ENCODE results near the gene GAGE12F. TPM values are rescaled to one million over a fixed set of nuclear protein-coding genes. Genes with fewer than 3 reads are reported as not detected.

Gene GAGE12F
- total RNA-seq, 4 donors from 2014 or later, result not detected

DNA sequence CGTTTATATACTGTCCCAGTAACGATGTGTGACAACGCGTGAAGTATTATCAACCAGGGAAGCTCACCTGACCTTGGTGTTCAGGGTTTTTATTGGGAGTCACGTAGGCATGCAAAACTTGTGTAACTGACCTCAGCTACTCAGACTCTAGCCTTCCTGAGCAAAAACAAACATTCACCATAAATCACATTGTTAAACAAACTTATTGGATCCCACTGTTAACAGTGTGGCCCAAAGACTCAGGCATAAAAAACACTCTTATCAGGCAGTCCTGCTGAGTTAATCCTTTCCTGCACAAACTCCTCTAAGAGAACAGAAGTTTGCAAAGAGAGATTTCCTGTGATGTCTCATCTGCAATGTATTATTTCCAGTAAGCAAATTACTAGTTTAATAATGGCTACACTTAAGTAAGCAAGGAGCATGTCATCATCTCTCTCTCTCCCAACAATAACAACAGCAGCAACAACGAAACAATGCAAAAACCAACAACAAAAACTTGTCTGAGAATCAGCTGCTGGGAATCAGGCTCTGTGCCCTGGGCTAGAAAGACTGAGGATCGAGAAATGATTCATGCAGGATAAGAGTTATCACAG lies 50.2 kb downstream of the GAGE12F start:
- intact Hi-C loops (cut with DNase I), result no loop called here
- WGBS, 2 donors, result 42 to 63% methylated on average over 7 of the region's 7 CpGs

More for the DNA sequence above, 50.2 kb downstream of the GAGE12F start:
- H3K27me3 ChIP-seq, result no peaks in the 10 kb centered on the region
- no peaks in the 10 kb centered on the region for H3K9me3 ChIP-seq
- H3K4me3 ChIP-seq (replicated peaks in 1 of 3), result no peak overlapping the region
- H3K27ac ChIP-seq, result no peak overlapping the region
- no peaks in the 10 kb centered on the region for H3K36me3 ChIP-seq
- no peak for DNase-seq
- no peaks in the 10 kb centered on the region for H3K4me1 ChIP-seq
- no peak for TF ChIP-seq POLR2A (IDR thresholded peaks at IDR 0.05)
- TF ChIP-seq, protein P1, sequence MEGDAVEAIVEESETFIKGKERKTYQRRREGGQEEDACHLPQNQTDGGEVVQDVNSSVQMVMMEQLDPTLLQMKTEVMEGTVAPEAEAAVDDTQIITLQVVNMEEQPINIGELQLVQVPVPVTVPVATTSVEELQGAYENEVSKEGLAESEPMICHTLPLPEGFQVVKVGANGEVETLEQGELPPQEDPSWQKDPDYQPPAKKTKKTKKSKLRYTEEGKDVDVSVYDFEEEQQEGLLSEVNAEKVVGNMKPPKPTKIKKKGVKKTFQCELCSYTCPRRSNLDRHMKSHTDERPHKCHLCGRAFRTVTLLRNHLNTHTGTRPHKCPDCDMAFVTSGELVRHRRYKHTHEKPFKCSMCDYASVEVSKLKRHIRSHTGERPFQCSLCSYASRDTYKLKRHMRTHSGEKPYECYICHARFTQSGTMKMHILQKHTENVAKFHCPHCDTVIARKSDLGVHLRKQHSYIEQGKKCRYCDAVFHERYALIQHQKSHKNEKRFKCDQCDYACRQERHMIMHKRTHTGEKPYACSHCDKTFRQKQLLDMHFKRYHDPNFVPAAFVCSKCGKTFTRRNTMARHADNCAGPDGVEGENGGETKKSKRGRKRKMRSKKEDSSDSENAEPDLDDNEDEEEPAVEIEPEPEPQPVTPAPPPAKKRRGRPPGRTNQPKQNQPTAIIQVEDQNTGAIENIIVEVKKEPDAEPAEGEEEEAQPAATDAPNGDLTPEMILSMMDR (IDR thresholded peaks at IDR 0.05), result no peak

Small RNA genes lying within 50 kb of the gene (small RNA-seq; reads per million reads assigned to genes)
- not detected for gene GAGE12B

Other genes starting within 250 kb of the GAGE12F start
- gene GAGE12J, start 238.8 kb upstream of the GAGE12F start, total RNA-seq, result not detected
- gene GAGE13, start 229.3 kb upstream of the GAGE12F start, total RNA-seq, result not detected
- not detected for gene GAGE12C, start 28.7 kb upstream of the GAGE12F start, total RNA-seq
- gene GAGE12D, start 19.1 kb upstream of the GAGE12F start, total RNA-seq, result not detected
- not detected for gene GAGE12E, start 9.6 kb upstream of the GAGE12F start, total RNA-seq
- gene GAGE12G, start 9.6 kb downstream of the GAGE12F start, total RNA-seq, result not detected
- not detected for gene GAGE12H, start 19.1 kb downstream of the GAGE12F start, total RNA-seq
- gene GAGE2A, start 28.7 kb downstream of the GAGE12F start, total RNA-seq, result not detected
- not detected for gene GAGE1, start 38.2 kb downstream of the GAGE12F start, total RNA-seq
- gene PAGE1, start 135.1 kb downstream of the GAGE12F start, total RNA-seq, result not detected

Measured in thyroid gland (tissue), 4 donors.